Measurements from ENCODE around the gene ABCC4. TPM values are rescaled to one million over a fixed set of nuclear protein-coding genes. Genes with fewer than 3 reads are reported as not detected.
A peak's percentile ranks its signal among the peaks of the same experiment; 100 is the strongest.

The ABCC4 gene
- total and polyA plus RNA-seq, 2 experiments from 2014 or later = 4.3 to 12.2 TPM

GRCh38 chr13:95005300-95005699 lies 296.0 kb downstream of the ABCC4 start (continued):
- TF ChIP-seq ZNF462 (CRISPR knock-in tag; IDR thresholded peaks at IDR 0.05) = no peak

GRCh38 chr13:95003019-95003813 lies 298.0 kb downstream of the ABCC4 start:
- Mint-ChIP-seq H3K9me3 (no peaks in the 10 kb centered on the region), H3K4me3 (peak overlapping the region; percentile 57; the same call in 2 of the 3 replicates)

More at GRCh38 chr13:95003019-95003813, 298.0 kb downstream of the ABCC4 start:
- Histone ChIP-seq H3K79me2 (replicated peaks; ENCODE audit: insufficient read depth) (no peaks in the 10 kb centered on the region), H3F3A (replicated peaks; ENCODE audit: low read depth) (no peaks in the 10 kb centered on the region; the same call in 1 of the 2 replicates), H3K27me3 (ENCODE audit: insufficient read depth) (peaks cover 8% of the 10 kb centered on the region; the same call in 1 of the 2 replicates), H3K4me1 (ENCODE audit: insufficient read depth) (peaks cover 25% of the 10 kb centered on the region), H3K27ac (ENCODE audit: low read depth) (no peak overlapping the region), H3K4me3 (peak overlapping the region; percentile 50), H3K36me3 (ENCODE audit: insufficient read depth) (no peaks in the 10 kb centered on the region), H2AFZ (peak overlapping the region; percentile 40), H4K20me1 (replicated peaks; ENCODE audit: insufficient read depth) (no peaks in the 10 kb centered on the region), H3K9me2 (ENCODE audit: insufficient read depth) (no peaks in the 10 kb centered on the region; the same call in 1 of the 2 replicates), H3K4me2 (peak overlapping the region; percentile 75)
- peak; percentile 60 for DNase-seq (ENCODE audit: low spot score)
- peak; percentile 85 for ATAC-seq
- no peak for TF ChIP-seq ZNF114 (CRISPR knock-in tag; IDR thresholded peaks at IDR 0.05)
- TF ChIP-seq CTCF (conservative IDR thresholded peaks at IDR 0.05; ENCODE audit: low read depth in 2 of 2) = 0 out of 4 replicates have a peak, but pooled peaks of 1 of the 2 experiments have one; percentile 7
- peak; percentile 48; the same call in 1 of the 2 replicates for TF ChIP-seq NANOG (IDR thresholded peaks at IDR 0.05; ENCODE audit: borderline replicate concordance)
- TF ChIP-seq EZH2 (IDR thresholded peaks at IDR 0.05; ENCODE audit: low read depth, unreplicated experiment) = peak; percentile 18
- no peaks in the 10 kb centered on the region for H3K36me3 Mint-ChIP-seq (ENCODE audit: low read depth)
- no peak overlapping the region for H3K27ac Mint-ChIP-seq
- H3K4me1 Mint-ChIP-seq = peaks cover 23% of the 10 kb centered on the region
- peaks cover 3% of the 10 kb centered on the region for H3K27me3 Mint-ChIP-seq (ENCODE audit: insufficient read depth, low read depth, poor library complexity)
